Measurements from ENCODE around the gene SDC3. TPM values are rescaled to one million over a fixed set of nuclear protein-coding genes. Genes with fewer than 3 reads are reported as not detected.

SDC3 gene
- total and polyA plus RNA-seq, 11 donors, result 16.8 to 83.4 (median 28.8) TPM

DNA sequence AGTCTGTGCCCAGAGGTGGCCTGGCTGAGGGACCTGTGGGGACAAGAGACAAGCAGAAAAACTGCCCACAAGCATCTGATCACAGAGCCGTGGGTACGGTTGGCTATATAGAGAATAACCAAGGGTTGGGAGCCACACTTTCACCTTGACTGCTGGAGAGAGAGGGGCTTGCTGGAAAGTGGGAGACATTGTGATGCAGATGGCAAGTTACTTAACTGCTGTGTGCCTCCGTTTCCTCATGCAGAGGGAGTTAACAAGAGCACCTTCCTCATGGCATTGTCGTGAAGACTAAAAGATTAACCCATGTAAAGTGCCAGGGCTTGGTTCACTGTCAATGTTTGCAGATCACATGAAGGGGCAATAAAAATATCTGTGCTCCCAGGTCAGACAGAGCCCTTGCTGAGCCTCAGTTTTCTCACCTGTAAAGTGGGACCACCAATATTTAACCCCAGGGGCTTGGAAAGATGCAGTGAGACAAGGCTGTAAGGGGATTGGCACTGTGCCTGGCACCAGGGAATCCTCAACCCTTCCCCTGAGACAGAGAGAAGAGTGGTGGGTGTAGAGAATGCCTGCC, 52.8 kb downstream of the SDC3 start:
- Histone ChIP-seq H3K9me3 (no peaks in the 10 kb centered on the region), H3K27me3 (no peaks in the 10 kb centered on the region), H3K27ac (peak overlapping the region in 1 of 12 donors; percentile 25), H3K4me1 (peaks cover 0 to 20% (median 12%) of the 10 kb centered on the region in 12 donors), H3K4me3 (no peak overlapping the region), H3K36me3 (no peaks in the 10 kb centered on the region)
- no peak for TF ChIP-seq POLR2A (IDR thresholded peaks at IDR 0.05)
- TF ChIP-seq, protein P1, sequence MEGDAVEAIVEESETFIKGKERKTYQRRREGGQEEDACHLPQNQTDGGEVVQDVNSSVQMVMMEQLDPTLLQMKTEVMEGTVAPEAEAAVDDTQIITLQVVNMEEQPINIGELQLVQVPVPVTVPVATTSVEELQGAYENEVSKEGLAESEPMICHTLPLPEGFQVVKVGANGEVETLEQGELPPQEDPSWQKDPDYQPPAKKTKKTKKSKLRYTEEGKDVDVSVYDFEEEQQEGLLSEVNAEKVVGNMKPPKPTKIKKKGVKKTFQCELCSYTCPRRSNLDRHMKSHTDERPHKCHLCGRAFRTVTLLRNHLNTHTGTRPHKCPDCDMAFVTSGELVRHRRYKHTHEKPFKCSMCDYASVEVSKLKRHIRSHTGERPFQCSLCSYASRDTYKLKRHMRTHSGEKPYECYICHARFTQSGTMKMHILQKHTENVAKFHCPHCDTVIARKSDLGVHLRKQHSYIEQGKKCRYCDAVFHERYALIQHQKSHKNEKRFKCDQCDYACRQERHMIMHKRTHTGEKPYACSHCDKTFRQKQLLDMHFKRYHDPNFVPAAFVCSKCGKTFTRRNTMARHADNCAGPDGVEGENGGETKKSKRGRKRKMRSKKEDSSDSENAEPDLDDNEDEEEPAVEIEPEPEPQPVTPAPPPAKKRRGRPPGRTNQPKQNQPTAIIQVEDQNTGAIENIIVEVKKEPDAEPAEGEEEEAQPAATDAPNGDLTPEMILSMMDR (IDR thresholded peaks at IDR 0.05), result no peak
- ATAC-seq (no peak), DNase-seq (no peak)
- intact Hi-C loops (cut with DNase I), result loop anchor here in 2 of 10 donors (5.0 to 10.0 kb wide), 2 partner anchors 37 to 49 kb away; partner anchors contain the start of gene SDC3 (in 1 of the 2)
- WGBS, 4 donors, result 49 to 75% (median 71%) methylated on average over 4 of the region's 4 CpGs

DNA sequence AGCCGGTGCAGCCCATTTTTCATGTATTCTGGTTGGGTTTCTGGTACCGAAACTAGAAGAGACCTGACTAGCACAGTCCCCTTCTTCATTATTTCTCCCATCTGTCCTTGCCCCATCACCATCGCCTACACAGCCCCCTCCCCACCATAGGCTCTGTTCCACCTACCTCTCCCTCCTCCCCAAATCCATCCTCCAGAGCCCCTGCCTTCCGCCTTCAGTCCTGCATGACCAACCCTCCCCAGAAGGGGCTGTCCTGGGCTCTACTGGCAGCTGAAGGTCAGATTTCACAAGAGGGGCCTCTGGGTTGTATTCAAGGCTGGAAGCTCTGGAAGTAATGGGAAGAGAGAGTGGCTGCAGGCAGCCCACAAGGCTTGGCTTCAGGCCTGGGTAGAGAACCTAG, 55.2 kb downstream of the SDC3 start:
- Histone ChIP-seq H3K27me3 (peaks cover 0 to under 1% (median 0%) of the 10 kb centered on the region in 9 donors), H3K36me3 (no peaks in the 10 kb centered on the region), H3K4me3 (no peak overlapping the region), H3K9me3 (no peaks in the 10 kb centered on the region), H3K27ac (no peak overlapping the region), H3K4me1 (peaks cover 0 to 22% (median 12%) of the 10 kb centered on the region in 12 donors)
- 73 to 98% (median 80%) methylated on average over 4 of the region's 4 CpGs for WGBS, 4 donors
- no peak for TF ChIP-seq POLR2A (IDR thresholded peaks at IDR 0.05)
- TF ChIP-seq, protein P1 (IDR thresholded peaks at IDR 0.05), result no peak
- ATAC-seq, result no peak
- no peak for DNase-seq
- intact Hi-C loops (cut with DNase I), result loop anchor here in 6 of 10 donors (2.0 to 10.0 kb wide), 6 partner anchors 46 to 55 kb away; partner anchors contain the start of gene SDC3 (in 3 of the 6)

DNA sequence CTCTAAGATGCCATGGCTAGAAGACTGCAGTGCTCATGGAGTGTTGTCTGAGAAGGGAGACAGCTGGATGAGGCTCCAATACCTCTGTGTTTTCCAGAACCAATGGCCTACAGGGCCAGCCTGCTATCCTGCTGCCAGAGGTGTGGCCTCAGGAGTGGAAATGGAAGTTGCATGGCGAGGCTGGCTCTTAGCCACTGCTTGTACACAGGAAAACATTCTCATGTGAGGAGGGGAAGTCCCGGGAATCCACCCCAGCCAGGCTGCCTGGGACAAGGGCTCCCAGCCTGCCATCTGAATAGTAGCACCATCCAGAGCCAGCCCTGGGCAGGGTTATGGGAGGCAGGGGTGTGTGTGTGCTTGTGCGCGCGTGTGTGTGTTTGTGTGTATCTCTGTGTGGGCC, 56.5 kb downstream of the SDC3 start:
- 38 to 50% (median 49%) methylated on average over 5 of the region's 5 CpGs for WGBS, 4 donors
- Histone ChIP-seq H3K4me3 (no peak overlapping the region), H3K4me1 (peaks cover 0 to 35% (median 20%) of the 10 kb centered on the region in 12 donors), H3K9me3 (no peaks in the 10 kb centered on the region), H3K27ac (peak overlapping the region in 8 of 12 donors; percentile 44 to 71 (median 50)), H3K27me3 (peaks cover 0 to 8% (median 0%) of the 10 kb centered on the region in 9 donors), H3K36me3 (no peaks in the 10 kb centered on the region)
- DNase-seq (peak; percentile 78 to 84 (median 82)), ATAC-seq (peak; percentile 49 to 77 (median 60))
- intact Hi-C loops (cut with DNase I), result loop anchor here in 6 of 10 donors (2.0 to 10.0 kb wide), 6 partner anchors 45 to 57 kb away; partner anchors contain the start of gene SDC3 (in 3 of the 6)
- TF ChIP-seq POLR2A (IDR thresholded peaks at IDR 0.05), result no peak
- TF ChIP-seq, protein P1 (IDR thresholded peaks at IDR 0.05), result no peak

DNA sequence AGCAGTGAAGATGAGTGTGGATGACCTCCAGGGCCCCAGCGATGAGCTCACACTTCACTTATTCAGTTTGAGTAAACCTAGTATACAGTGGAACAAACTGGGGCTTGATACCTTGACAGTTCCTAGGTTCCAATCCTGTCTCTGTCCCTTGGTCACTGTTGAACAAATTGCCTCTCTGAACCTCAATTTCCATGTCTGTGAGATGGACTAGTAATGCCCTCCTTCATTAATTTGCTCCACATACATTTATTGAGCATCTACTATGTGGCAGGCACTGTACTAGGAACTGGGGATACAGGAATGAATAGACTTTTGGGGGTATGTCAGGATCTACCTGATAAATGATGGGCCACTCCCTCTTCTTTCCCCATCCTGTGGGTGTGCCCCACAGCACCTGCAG, 57.3 kb downstream of the SDC3 start:
- DNase-seq (no peak), ATAC-seq (no peak)
- Histone ChIP-seq H3K27ac (peak overlapping the region in 3 of 12 donors; percentile 44 to 71 (median 66)), H3K36me3 (no peaks in the 10 kb centered on the region), H3K27me3 (peaks cover 0 to 8% (median 0%) of the 10 kb centered on the region in 9 donors), H3K9me3 (no peaks in the 10 kb centered on the region), H3K4me1 (peaks cover 0 to 38% (median 22%) of the 10 kb centered on the region in 12 donors), H3K4me3 (no peak overlapping the region)
- WGBS, 4 donors, result 96 to 100% (median 98%) methylated on average over 1 of the region's 1 CpG
- TF ChIP-seq, protein P1 (IDR thresholded peaks at IDR 0.05), result no peak
- no peak for TF ChIP-seq POLR2A (IDR thresholded peaks at IDR 0.05)
- intact Hi-C loops (cut with DNase I), result loop anchor here in 5 of 10 donors (5.0 to 10.0 kb wide), 5 partner anchors 44 to 56 kb away; partner anchors contain the start of gene SDC3 (in 2 of the 5)

Measured in heart left ventricle (tissue), 16 donors.